GM18909 (cell line): ENCODE measurements around the gene MSH2.

Source experiments
- ATAC-seq: cut with Tn5 transposase; IDR thresholded peaks from one replicate; pipeline ENCODE4 v1.9.1; 2021; ENCODE audit warnings: mild to moderate bottlenecking; ENCODE audit not compliant: unreplicated experiment, poor library complexity

MSH2 gene

DNA sequence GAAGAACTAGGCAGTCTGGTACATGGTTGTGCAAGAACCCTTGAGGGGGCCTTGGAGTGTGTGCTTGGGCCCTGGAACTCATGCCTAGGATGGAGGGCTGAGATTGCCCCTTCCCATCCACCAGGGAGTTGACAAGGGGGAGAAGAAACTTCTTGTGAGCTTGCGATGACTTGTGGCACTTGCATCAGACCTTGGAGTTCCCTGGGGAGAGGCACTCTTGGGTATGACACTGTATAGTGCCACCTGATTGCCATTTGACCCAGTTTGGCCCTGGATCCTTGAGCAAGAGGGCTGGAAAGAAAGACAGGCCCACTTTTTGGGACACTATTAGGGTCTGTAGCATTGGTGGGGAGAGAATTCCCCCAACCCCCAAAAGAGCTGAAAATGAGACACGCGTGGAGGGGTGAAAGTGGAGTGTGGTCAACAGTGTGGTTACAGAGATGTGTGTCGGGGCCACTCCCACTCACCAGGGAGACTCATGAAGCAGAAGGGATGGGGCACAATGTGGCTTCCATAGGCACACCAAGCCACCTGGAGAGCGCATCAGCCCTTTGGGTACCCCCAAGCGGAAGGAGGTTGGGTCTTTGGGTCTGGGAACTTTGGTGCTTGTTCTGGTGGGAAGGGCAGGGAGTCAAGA lies 101.3 kb downstream of the MSH2 start:
- peak; percentile 23 for ATAC-seq

- ATAC-seq = no peak
Measured at GRCh38 chr2:47506024-47506423, 103.1 kb downstream of the MSH2 start.

DNA sequence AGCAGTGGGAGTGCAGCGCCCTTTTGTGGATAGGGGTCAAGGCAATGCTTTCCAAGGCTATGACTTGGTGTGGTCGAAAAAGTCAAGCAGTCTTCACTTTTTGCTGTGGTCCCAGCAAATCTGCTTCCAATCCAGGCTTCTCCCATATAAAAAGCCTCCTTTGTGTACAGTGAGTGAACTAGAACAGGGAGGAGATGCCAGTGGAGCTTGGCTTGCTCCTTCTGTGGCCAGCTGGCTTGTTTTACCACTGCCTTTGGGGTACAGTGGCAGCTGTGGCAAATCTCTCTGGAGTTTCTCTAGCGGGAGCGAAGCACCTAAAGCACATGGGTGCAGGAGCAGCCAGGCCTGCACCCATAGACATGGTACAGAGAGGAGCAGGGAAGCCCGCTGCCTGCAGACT lies 103.5 kb downstream of the MSH2 start:
- no peak for ATAC-seq

- ATAC-seq = no peak
Measured at GRCh38 chr2:47508080-47508479, 105.1 kb downstream of the MSH2 start.

- ATAC-seq = no peak
Measured at GRCh38 chr2:47508641-47509040, 105.7 kb downstream of the MSH2 start.

- no peak for ATAC-seq
Measured at GRCh38 chr2:47509250-47509649, 106.3 kb downstream of the MSH2 start.

GRCh38 chr2:47509821-47510385 lies 106.9 kb downstream of the MSH2 start:
- ATAC-seq = no peak

- ATAC-seq = no peak
Measured at GRCh38 chr2:47510745-47511144, 107.8 kb downstream of the MSH2 start.

GRCh38 chr2:47512581-47513083 lies 109.7 kb downstream of the MSH2 start:
- no peak for ATAC-seq

GRCh38 chr2:47513981-47514520 lies 111.1 kb downstream of the MSH2 start:
- no peak for ATAC-seq

- no peak for ATAC-seq
Measured at GRCh38 chr2:47516360-47517104, 113.6 kb downstream of the MSH2 start.

GRCh38 chr2:47518497-47519146 lies 115.7 kb downstream of the MSH2 start:
- no peak for ATAC-seq

GRCh38 chr2:47519147-47519537 lies 116.2 kb downstream of the MSH2 start:
- ATAC-seq = no peak

DNA sequence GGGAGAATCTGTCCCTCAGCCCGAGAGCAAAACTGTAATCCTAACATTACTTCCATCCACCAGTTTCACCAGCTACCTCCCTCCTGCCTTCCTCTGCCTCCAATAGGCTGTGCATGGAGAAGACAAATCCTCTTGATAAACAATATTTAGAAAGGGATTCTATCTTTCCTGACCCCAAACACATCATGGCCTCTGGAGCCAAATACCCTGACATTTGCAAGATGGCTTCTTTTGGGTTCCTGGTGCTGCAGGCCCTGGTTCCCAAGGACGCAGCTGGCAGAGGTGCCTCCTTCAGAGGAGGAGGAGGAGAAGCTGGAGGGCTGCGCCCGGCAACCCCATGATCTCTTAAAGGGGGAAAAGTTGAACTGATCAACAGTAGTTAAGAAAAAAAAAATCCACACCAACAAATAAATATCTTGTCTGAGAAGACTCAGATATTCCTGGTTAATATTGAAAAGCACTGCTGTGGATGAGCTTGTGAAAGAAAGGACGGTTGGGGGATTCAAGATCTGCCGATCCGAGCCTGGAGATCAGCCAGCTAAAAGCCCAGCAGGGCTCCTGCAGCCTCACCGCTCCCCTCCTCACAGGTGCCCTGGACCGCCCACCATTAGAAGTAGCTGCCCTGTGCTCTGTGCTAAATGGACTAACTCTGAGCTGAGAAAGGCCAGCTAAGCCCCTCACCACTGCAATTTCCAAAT lies 116.8 kb downstream of the MSH2 start:
- no peak for ATAC-seq

DNA sequence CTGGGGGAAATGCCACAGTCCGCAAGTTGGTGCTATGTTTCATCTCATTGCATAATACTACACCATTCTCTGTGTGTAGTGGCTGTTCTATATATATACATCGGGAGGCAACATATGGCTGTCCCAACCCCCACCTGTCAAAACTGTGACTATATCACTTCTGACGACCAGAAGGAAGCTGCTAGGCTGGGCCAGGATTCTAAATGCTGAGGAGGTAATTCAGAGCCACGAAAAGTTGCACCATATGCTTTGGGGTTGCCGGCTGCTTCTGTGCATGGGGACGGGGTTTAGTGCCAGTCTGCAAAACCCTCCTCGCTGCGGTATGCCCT lies 117.3 kb downstream of the MSH2 start:
- no peak for ATAC-seq

GRCh38 chr2:47520825-47521665 lies 118.1 kb downstream of the MSH2 start:
- ATAC-seq = peak; percentile 82

DNA sequence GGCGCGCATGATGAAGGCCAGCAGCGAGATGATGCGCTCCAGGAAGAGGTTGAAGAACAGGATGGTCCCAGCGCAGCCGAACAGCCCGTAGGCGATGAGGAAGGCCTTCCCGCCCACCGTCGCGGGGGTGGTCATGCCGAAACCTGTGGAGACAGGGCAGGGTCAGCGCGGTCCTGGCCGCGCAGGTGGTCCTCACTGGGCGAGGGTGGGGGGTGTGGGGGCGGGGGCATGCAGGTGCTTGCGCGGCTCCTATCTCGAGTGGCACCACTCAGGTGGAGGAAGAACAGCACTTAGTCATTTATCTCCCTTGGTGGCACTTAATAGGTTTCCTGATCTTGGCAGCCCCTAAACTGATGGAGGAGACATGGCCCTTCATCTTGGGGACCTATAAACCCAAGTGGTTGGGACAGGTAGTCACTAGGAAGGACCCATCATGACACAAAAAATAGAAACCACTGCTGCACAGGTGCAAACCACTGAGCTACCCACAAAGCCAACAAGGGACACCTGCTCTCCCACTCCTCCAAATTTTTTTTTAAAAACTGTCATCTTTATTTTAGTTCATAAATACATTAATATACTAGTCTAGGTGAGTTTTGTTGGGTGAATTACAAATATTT lies 118.8 kb downstream of the MSH2 start:
- no peak for ATAC-seq

DNA sequence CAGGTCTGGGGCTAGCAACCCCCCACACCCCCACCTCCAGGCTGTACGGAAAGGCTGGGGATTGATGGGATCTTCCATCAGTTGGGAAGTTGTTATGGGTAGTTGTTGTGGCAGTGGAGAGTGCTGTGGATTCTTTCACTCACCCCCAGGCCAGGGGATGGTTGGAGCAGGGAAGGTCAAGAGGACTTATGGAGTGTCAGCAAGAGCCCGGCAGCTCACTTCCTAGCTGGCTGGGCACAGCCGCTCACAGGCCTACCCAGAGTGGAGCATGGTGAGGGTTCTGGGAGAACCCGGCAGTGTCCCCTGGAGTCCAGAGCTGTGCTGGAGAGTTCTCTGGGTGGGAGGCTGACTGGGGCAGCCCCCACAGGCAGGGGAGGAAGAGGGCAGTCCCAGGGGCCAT lies 122.2 kb downstream of the MSH2 start:
- ATAC-seq = no peak

GRCh38 chr2:47528455-47528854 lies 125.5 kb downstream of the MSH2 start:
- no peak for ATAC-seq
